ENCODE measurements around the gene CABLES1. TPM values are rescaled to one million over a fixed set of nuclear protein-coding genes. Genes with fewer than 3 reads are reported as not detected.
A peak's percentile ranks its signal among the peaks of the same experiment; 100 is the strongest.
"Not testable (repeated sequence)": the region's sequence is repeated elsewhere in the genome, so short reads cannot be mapped to it uniquely, and the experiment has no call there.

CABLES1 gene
- total RNA-seq, 1 donor from 2014 or later = 30.3 TPM

DNA sequence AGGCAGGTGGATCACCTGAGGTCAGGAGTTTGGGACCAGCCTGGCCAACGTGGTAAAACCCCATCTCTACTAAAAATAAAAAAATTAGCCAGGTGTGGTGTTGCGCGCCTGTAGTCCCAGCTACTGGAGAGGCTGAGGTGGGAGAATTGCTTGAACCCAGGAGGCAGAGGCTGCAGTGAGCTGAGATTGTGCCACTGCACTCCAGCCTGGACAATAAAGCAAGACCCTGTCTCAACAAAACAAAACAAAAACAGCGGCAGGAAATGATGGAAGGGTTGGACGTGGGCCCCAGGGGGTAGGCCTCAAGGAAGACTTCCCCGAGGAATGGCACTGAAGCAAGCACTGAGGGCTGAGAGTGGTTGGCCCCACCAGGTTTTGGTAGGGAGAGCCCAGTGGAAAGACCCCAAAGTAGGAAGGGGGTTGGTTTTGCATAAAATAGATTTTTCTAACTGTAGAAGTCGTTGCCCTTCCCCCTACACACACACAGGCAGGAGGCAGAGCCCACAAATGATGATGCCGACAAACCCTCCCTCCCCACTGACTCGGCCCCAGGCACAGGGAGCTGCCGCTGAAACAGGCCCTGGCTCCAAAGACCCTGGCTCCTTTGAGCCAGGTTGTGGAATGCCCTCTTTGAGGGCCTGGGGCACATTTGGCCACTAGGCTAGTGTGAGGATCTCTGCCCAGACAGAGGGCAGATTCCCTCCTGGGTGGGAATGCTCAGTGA, 104.8 kb downstream of the CABLES1 start:
- DNase-seq (ENCODE audit: low read depth in 2 of 2) = no peak

- no peak for DNase-seq (ENCODE audit: low read depth in 2 of 2)
These were observed 105.3 kb downstream of the CABLES1 start for GRCh38 chr18:23240609-23240930.

DNA sequence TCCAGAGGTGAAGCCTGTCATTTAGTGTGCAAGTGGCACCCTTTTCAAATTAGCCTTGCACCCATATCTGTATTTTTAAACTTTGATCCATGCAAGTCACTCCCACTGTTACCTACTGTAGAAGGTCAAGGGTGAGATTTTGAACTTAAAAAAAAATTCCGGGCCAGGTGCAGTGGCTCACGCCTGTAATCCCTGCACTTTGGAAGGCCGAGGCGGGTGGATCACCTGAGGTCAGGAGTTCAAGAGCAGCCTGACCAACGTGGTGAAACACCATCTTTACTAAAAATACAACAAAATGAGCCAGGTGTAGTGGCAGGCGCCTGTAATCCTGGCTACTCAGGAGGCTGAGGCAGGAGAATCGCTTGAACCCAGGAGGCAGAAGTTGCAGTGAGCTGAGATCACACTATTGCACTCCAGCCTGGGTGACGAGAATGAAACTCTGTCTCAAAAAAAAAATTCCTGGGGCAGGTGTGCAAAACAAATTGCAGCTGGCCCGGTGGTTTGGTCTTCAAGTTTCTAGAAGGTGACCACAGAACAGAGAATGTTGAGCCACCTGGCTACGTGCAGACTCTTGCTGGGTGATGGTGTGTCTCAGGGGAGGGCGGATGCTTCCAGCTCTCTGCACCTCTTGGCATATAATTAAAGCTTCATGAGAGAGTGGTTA, 106.7 kb downstream of the CABLES1 start:
- DNase-seq (ENCODE audit: low read depth in 2 of 2) = not testable (repeated sequence)

DNA sequence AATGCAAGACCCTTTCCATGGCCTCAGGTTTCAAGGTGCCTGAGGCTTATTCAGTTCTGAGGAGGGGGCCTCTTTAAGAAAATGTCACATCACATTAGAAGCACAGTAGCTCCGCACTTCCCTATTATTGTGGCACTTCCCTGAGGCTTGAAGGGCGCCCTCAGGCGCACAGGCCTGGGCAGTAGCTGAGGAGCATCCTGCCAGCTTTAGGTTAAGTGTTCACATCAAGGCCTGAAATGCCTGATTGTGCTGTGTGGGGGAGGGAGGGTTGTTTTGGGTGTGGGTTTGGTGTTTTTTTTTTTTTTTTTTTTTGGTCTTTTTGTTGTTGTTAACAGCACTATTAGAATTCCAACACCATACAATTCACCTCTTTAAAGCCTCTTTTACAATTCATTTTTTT, 107.9 kb downstream of the CABLES1 start:
- DNase-seq (ENCODE audit: low read depth in 2 of 2) = no peak

DNA sequence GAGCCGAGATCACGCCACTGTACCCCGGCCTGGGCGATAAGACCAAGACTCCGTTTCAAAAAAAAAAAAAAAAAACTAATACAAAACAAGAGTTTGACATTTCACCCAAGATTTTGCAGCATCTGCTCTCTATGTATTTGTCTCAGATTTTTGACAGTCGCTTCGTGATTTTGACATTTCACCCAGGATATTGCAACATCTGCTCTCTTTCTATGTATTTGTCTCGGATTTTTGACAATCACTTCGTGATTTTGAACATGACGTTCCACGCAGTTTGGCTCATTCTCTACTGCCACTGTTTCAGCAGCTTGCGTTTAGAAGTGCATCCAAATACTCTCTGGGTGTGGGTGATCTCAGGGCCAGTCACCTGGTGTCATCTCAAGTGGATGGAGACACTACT, 108.5 kb downstream of the CABLES1 start:
- no peak for DNase-seq (ENCODE audit: low read depth in 2 of 2)

DNA sequence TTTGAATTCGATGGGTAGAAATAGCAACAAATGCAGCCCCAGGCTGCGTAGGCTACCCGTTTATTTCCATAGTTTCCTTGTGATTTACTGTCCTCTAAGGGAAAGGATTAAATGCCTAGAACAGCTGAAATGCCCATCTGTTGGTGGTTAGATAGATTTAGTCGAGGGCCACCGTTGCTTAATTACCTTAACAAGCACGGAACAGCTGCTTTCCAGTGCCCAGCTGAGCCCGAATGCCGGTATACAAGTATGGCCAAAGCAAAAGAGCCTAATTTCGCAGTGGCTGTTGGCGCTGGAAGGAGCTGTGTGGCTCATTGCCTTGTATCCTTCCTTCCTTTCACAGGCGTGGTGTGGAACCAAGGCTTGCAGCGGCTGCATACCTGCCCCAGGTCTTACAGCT, 109.1 kb downstream of the CABLES1 start:
- no peak for DNase-seq (ENCODE audit: low read depth in 2 of 2)

GRCh38 chr18:23245461-23245860, 110.2 kb downstream of the CABLES1 start:
- no peak for DNase-seq (ENCODE audit: low read depth in 2 of 2)

DNA sequence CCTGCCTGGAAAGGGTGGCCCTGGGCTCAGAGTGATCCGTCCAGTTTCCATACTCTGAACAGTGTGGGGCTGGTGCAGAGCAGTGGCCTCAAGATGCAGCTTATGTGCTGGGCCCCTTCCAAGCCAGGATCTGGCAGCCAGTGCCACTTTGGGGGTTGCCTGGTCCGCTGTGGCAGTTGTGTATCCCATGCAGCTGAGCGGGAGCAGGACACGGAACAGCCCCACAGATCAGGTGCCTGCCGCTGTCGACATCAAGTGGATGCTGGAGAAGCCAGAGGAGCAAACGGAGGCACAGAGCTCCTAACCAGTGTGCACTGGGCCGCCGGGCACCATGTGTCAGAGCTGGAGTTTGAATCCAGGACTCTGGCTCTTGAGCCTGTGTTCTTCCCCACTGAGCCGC, 112.0 kb downstream of the CABLES1 start:
- DNase-seq (ENCODE audit: low read depth in 2 of 2) = no peak

DNA sequence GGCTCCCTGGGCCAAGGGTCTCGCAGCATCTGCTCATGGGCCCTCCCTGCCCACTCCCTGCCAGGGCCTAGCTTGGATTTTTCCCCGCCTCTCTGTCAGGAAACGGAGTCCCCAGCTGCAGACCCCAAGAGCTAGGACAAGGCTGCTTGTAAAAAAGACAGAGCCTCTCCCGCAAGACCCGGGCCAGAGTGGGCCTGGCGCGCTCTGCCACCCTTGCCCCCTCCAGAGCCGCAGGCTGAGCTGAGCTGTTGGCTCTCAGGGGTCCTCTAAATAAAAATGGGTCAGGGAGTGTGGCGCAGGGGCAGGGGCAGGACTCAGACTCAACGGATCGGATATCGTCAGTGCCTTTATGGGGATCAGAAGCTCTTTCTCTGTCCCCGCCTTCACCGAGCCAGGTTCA, 112.6 kb downstream of the CABLES1 start:
- DNase-seq (ENCODE audit: low read depth in 2 of 2) = no peak

GRCh38 chr18:23248826-23249225, 113.5 kb downstream of the CABLES1 start:
- DNase-seq (ENCODE audit: low read depth in 2 of 2) = no peak

GRCh38 chr18:23249348-23249747, 114.1 kb downstream of the CABLES1 start:
- DNase-seq (ENCODE audit: low read depth in 2 of 2) = no peak

- DNase-seq (ENCODE audit: low read depth in 2 of 2) = peak in 1 of 2 donors; percentile 17
These were observed 115.8 kb downstream of the CABLES1 start for GRCh38 chr18:23250893-23251656.

GRCh38 chr18:23253630-23254029, 118.3 kb downstream of the CABLES1 start:
- DNase-seq (ENCODE audit: low read depth in 2 of 2) = no peak

- no peak for DNase-seq (ENCODE audit: low read depth in 2 of 2)
These were observed 121.9 kb downstream of the CABLES1 start for GRCh38 chr18:23257137-23257536.

DNA sequence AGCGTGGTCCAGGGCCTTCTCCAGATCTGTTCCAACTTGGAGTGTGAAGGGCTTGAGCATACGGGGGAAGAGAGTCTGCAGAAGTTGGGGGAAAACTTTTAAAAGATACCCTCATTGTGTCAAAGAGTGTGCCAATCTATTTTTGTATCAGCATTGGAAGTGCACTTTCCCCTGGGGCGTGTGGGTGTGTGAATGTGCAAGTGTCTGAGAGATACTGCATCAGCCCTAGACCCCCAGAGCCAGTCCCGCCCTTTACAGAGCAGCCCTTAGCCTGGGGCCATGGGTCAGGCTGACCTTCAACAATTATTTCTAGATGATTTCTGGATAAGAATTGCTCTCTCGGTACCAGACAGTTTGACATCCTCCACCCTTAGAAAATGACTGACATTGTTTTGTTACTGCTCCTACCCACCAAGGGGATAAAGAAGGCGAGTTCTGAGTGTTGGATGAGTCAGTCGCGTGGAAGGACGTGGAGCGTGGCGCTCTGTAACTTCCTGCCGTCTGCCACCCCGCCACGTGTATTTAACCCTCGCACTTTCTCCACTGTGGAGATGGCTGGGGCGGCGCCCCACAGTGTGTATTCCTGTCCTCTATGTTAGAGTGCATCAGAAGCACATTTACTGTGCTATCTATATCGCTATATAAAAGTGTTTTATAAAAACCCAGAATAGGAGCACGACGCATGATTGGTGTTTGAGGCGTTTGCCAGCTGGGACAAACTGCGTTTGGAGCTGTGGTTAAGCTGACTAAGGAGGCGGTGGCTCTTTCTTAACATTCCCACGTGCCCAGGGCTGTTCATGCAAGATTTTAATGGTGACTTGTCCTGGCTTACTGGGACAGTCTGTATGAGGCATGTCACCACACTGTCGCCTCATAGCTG, 122.6 kb downstream of the CABLES1 start:
- peak in 1 of 2 donors; percentile 49 for DNase-seq (ENCODE audit: low read depth in 2 of 2)

GRCh38 chr18:23258566-23259469, 123.5 kb downstream of the CABLES1 start:
- DNase-seq (ENCODE audit: low read depth in 2 of 2) = peak in 1 of 2 donors; percentile 45

DNA sequence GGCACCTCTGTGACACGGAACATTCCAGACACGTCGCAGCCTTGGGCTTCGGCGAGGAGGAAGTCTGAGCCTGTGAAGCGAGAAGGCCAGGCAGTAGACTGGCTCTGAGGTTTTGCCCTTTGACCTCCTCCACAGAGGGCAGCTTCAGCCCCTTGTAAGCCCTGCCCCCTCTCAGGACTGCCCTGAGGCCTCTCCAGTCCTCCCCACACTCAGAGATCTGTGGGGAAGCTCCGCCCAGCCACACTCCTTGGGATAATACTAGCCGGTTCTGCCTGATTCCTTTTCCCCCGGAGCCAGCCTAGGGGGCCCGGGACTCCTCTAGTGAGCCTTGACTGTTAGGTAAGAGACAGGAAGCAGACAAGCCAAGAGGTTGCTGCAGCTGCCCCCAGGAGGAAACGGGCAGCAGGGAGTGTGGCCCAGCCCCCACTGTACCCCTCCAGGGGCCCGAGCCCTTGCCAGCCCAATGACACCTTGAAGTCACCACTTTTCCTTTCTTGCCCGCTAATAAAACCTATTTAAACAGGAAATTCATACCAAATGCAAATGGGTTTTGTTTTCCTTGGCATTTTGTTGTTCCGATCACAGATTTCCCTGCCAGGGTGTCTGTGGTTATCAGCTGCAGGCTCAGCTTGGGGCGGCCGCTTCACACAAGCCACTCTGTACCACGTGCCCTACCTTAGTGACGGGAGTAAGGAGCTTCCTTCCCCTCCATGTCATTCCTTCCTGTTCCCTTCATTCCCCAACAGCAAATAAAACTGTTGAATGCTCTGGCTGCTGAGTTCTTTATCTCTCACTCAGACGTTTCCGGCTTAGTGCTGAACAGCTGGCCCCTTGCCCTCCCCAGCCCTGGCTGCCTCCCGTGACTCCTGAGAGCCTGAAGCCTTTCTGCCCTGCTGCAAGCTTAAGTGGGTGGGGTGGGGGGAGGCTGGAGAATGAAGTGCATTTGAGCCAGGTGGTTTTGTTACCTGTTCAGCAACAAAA, 124.7 kb downstream of the CABLES1 start:
- peak; percentile 99 for DNase-seq (ENCODE audit: low read depth in 2 of 2)

DNA sequence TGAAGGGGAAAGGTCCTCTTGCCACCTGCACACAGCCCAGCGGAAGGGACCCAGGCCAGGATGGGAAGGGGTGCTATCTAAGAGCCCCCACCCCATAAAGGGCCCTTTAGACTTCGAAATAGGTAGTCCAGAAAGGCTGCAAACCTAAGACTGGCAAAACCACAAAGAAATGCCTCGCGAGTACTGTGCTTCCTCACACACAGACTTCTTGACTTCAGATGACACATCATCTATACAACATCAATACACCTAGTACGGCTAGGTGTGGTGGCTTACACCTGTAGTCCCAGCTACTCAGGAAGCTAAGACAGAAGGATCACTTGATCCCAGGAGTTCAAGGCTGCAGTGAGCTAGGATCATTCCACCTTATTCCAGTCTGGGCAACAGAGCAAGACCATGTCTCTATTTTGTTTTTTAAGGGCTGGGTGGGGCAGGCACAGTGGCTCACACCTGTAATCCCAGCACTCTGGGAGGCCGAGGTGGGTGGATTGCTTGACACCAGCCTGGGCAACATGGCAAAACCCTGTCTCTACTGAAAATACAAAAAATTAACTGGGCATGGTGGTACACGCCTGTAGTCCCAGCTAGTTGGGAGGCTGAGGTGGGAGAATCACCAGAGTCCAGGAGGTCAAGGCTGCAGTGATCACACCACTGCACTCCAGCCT, 125.8 kb downstream of the CABLES1 start:
- DNase-seq (ENCODE audit: low read depth in 2 of 2) = no peak
